Stimulated activated CD8-positive, alpha-beta memory T cell treated with anti-CD3 and anti-CD28 coated beads, Interleukin-15, amount 100 ng/mL, for 24 hours (primary cell): ENCODE data around the gene ECHS1.

Experiments used
- DNase-seq: peaks from one replicate; pipeline ENCODE4 v3.0.0-alpha.2; 2020; ENCODE audit warnings: low read depth

Gene ECHS1

GRCh38 chr10:133341983-133342382 lies 31.2 kb downstream of the ECHS1 start:
- no peak for DNase-seq

GRCh38 chr10:133339708-133340380 lies 33.3 kb downstream of the ECHS1 start:
- no peak for DNase-seq

GRCh38 chr10:133338080-133339071 lies 34.8 kb downstream of the ECHS1 start:
- no peak for DNase-seq

GRCh38 chr10:133337370-133337725 lies 35.8 kb downstream of the ECHS1 start:
- no peak for DNase-seq

GRCh38 chr10:133336577-133337369 lies 36.4 kb downstream of the ECHS1 start, which contains the start of gene CALY:
Gene CALY, minus strand, starts transcription at chr10:133336896. Its CDS starts 7,907 bp downstream, at chr10:133328989.
- DNase-seq: no peak

- no peak for DNase-seq
Observed at GRCh38 chr10:133336118-133336576, 37.0 kb downstream of the ECHS1 start.

GRCh38 chr10:133335246-133336117 lies 37.7 kb downstream of the ECHS1 start:
- DNase-seq: peak; percentile 39

GRCh38 chr10:133334503-133335245 lies 38.5 kb downstream of the ECHS1 start:
- DNase-seq: no peak

GRCh38 chr10:133332936-133333699 lies 40.0 kb downstream of the ECHS1 start:
- no peak for DNase-seq

- DNase-seq: peak; percentile 90
Observed at GRCh38 chr10:133329491-133330202, 43.5 kb downstream of the ECHS1 start.

GRCh38 chr10:133328358-133329343 lies 44.5 kb downstream of the ECHS1 start:
- DNase-seq: no peak

- DNase-seq: no peak
Observed at GRCh38 chr10:133327651-133328357, 45.4 kb downstream of the ECHS1 start.

GRCh38 chr10:133326745-133327650 lies 46.2 kb downstream of the ECHS1 start:
- DNase-seq: no peak

GRCh38 chr10:133326223-133326551 lies 47.0 kb downstream of the ECHS1 start:
- DNase-seq: no peak

GRCh38 chr10:133325440-133326222 lies 47.5 kb downstream of the ECHS1 start:
- no peak for DNase-seq
